GM21515 (cell line): ENCODE data around the gene HNRNPH2.

Source experiments
- ATAC-seq: cut with Tn5 transposase; IDR thresholded peaks from one replicate; pipeline ENCODE4 v1.9.1; 2021; ENCODE audit not compliant: unreplicated experiment

Gene HNRNPH2, protein sequence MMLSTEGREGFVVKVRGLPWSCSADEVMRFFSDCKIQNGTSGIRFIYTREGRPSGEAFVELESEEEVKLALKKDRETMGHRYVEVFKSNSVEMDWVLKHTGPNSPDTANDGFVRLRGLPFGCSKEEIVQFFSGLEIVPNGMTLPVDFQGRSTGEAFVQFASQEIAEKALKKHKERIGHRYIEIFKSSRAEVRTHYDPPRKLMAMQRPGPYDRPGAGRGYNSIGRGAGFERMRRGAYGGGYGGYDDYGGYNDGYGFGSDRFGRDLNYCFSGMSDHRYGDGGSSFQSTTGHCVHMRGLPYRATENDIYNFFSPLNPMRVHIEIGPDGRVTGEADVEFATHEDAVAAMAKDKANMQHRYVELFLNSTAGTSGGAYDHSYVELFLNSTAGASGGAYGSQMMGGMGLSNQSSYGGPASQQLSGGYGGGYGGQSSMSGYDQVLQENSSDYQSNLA

GRCh38 chrX:101407748-101408531, at the start of gene HNRNPH2, which contains the start of gene GLA:
Gene HNRNPH2 (plus strand): TSS chrX:101408222. CDS start chrX:101411989, 3,767 bp downstream.
Gene GLA (minus strand): TSS chrX:101407925. CDS start chrX:101407903, 22 bp downstream.
- peak; percentile 96 for ATAC-seq

GRCh38 chrX:101359966-101360365, 48.1 kb upstream of the HNRNPH2 start:
- no peak for ATAC-seq

DNA sequence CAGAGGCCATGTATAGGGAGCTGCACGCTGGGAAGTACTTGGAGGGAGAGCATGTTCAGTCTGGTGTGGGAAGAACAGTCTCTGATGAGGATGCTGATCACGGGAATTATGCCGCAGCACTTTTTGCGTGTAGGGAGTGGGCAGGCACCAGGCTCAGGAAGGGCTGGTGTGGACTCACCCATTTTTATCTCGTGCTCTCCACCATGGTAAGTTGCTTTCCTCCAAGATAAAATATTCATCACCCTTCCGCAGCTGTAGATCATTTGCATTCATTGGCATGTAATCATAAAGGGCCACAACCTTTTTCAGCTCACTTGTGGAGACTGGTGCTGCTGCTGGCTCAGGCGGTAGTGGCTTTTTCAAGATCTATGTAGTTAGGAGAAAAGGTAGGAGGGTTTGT, 47.6 kb upstream of the HNRNPH2 start:
- ATAC-seq: no peak

DNA sequence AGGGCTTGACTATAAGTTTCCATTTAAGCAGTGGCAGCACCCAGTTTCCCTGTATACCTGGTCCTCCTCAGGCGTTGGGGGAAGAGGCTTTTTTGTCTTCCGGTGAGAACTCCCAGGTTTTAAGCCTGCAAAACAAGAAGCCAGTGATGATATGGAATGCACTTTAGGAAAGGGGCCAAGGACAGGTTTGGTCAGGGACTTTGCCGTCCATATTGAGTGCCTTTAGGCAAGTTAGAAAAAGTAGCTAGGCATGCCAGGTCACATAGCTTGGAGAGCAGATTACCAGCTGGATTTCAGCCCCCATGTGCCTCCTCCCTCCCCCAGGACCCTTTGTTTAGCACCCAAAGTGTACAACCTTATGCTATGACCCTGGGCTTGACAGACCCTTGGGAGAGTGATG, 45.9 kb upstream of the HNRNPH2 start:
- ATAC-seq: no peak

- no peak for ATAC-seq
Observed at GRCh38 chrX:101362757-101363156, 45.3 kb upstream of the HNRNPH2 start.

- ATAC-seq: no peak
Observed at GRCh38 chrX:101365301-101365795, 42.7 kb upstream of the HNRNPH2 start.

- ATAC-seq: no peak
Observed at GRCh38 chrX:101368800-101369199, 39.2 kb upstream of the HNRNPH2 start.

DNA sequence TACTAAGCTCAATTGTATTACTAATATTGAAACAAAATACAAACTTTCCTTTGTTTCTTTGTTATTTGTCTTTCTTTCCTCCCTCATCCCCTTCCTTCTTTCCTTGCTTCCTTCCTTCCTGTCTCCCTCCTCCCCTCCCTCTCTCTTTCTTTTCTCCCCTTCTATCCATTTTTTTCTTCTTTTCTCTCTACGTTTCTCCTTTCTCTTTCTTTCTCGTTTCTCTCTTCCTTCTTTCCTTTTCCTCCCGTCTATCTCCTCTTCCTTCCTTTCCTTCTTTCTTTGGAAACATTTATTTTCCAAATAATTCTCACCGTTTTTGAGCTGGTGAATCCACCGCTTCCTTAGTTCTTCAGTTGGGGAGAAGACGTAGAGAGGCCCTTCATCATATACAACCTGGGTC, 38.3 kb upstream of the HNRNPH2 start:
- ATAC-seq: no peak

- peak; percentile 74 for ATAC-seq
Observed at GRCh38 chrX:101370888-101371504, 37.0 kb upstream of the HNRNPH2 start.

DNA sequence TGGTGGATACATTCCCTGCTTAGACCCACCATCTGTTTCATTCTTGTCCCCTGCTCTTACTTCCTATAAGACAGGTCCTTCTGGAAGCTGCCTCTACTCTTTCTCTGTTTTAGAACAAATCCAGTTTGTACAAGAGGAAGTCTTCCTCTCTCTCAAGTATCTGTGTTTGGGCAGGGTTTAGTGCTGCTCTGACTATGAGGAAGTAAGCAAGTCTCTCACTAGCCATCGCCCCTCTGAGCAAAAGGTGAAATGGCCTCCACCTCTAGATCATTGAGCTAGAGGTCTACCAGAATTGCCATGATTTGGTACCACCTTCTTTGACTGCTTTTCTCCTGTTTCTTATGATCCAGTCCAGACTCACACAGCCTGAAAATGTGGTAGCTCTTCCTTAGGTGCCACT, 30.5 kb upstream of the HNRNPH2 start:
- ATAC-seq: no peak

- peak; percentile 74 for ATAC-seq
Observed at GRCh38 chrX:101383679-101384205, 24.3 kb upstream of the HNRNPH2 start.

DNA sequence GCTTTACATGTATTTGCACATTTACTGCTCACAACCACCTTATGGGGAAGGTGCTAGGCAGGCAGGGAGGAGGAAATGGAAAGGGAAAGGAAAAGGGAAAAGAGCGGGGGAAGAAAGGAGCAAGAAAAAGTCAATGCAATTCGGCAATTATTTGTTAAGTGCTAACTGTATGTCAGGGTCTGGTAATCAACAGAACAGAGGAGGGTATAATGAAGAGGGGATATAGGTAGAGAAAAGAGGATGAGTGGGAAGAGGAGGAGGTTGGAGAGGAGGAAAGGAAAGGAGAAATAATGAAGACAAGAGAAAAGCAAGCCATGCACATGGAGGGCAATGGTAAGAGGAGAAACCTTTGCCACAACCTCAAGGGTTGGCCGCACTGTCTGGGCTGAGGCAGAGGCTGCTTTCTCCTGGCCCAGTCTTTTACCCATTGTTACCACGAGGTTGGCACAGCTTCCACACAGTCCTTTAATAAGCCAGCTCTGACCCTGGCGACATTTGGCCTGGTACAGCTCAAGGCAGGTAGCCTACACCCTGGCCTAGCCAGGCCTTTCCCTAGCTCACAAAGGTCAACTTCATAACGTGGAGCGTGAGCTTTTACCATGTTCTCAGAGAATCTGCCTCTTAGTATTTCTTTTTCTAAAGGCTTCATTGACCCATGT, 22.9 kb upstream of the HNRNPH2 start:
- no peak for ATAC-seq

DNA sequence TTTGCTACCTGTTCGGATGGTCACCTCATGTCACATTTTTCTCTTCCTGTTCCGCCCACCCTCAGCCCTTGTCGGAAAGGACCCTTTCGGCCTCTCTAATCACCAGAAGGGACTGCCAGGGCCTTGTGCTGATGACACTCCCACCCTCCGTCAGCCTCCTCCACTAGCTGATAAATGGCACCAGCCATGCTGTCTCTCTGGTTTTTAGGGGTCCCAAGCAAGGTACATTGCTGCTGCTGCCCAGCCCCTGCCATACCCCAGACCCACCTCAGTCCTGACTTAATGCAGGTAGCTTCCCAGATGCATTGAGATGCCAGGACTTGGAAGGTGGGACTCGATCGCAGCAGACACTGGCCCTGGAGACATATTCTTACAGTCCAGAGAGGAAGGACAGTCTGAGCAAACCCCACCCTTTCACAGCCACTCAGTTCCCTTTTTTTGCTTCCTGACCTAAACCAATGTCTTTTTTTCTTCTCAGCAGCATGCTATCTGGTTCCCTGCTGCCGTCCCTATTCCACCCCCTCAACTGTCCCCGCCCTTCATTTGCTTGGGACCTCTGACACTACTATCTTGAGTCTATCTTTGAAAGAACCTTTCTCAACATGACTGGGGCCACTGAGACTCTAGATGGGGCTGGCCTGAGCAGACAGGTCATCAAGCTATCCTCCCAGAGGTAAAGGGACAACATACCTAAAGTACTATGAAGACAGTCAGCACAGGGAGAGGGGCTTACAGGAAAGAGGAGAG, 22.1 kb upstream of the HNRNPH2 start, which contains the start of gene BTK:
Gene BTK, minus strand, starts transcription at position 397 of the 747 bp plus-strand sequence. CDS start 10,907 bp downstream, outside the sequence.
- ATAC-seq: peak; percentile 63

GRCh38 chrX:101386542-101386885, 21.5 kb upstream of the HNRNPH2 start:
- no peak for ATAC-seq

DNA sequence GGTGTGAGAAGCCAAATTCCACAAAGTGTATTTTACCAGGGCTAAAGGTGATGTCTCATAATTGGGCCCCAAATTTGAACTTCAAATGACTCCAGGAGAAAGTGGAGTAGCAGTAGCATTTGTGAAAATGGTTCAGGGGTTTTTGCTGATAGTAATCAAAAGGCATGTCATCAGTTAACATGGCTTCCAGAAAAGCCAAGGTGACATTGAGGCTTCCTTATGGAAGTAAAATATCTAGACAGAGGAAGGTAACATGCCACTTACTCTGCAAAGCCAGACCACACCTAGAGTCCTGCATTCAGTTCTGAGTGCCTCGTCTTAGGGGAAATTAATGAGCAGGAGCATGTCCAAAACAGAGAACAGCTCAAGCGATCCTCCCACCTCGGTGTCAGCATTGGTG, 19.4 kb upstream of the HNRNPH2 start:
- ATAC-seq: no peak

GRCh38 chrX:101390664-101391525, 17.1 kb upstream of the HNRNPH2 start, which contains the start of gene RPL36A:
Gene RPL36A (plus strand): TSS chrX:101391011. CDS start chrX:101391044, 33 bp downstream.
- ATAC-seq: peak; percentile 86

DNA sequence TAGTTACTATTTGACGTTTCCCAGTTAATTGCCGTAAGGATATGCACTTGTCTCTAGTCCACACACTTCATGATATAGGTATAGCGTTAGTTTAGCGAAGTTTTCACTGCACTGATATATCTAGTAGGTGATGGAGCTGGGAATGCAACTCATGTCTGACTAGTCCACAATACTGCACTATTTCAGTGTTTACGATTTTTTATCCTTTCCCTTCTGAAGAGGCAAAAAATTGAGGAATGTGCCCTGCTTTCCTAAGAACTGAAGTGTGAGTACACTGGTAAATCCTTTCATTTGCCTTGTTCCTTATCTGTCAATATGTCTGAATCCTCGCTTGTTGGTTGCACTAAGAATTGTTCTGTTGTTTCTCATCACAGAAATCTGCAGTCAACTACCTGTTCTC, 16.2 kb upstream of the HNRNPH2 start:
- no peak for ATAC-seq

DNA sequence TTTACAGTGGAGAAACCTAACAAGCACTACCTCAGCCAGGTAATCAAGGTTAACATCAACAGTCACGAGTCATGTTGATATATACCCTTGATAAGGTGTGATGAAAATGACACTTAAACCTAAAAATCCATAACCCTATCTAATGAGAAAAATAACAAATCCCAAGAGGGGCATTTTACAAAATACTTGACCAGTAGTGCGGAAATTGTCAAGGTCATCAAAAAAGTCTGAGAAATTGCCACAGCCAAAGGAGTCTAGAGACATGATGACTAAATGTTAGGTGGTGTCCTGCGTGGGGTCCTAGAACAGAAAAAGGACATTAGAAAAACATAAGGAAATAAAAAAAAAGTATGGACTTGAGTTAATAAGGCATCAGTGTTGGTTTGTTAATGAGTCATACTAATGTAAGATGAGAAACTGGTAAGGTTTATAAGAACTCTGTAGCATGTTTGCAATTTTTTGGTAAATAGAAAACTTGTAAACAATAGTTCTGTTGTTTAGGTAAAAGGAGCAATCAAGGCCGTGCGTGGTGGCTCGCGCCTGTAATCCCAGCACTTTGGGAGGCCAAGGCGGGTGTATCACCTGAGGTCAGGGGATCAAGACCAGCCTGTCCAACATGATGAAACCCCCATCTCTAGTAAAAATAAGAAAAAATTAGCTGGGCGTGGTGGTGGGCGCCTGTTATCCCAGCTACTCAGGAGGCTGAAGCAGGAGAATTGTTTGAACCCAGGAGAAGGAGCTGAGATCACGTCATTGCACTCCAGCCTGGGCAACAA, 14.3 kb upstream of the HNRNPH2 start:
- no peak for ATAC-seq
